Smooth muscle cell of bladder (primary cell): ENCODE data around the gene TMEM151A. TPM values are rescaled to one million over a fixed set of nuclear protein-coding genes. Genes with fewer than 3 reads are reported as not detected.

Source experiments
- total RNA-seq: library from RNA; depleted of rRNA; stranded (reverse); fragments of >200 nt; gene quantifications from 2 replicates; pipeline ENCODE4 v1.2.3, GENCODE V29; 2014

TMEM151A gene
- total RNA-seq = under 0.01 and 0.18 TPM in 2 replicates

GRCh38 chr11:66291706-66292542, at the start of gene TMEM151A:
TMEM151A (plus strand) TSS chr11:66291894; CDS start chr11:66292014, 120 bp downstream.

GRCh38 chr11:66268244-66268951, 23.3 kb upstream of the TMEM151A start, which contains the start of gene RAB1B:
RAB1B (plus strand) TSS chr11:66268639; CDS start chr11:66268680, 41 bp downstream.

GRCh38 chr11:66277471-66278362, 14.0 kb upstream of the TMEM151A start, which contains the start of gene CNIH2:
CNIH2 (plus strand) TSS chr11:66278175; CDS start chr11:66278457, 282 bp downstream.

GRCh38 chr11:66288671-66289547, 2.8 kb upstream of the TMEM151A start, which contains the start of gene YIF1A:
YIF1A (minus strand) TSS chr11:66289143; CDS start chr11:66288985, 158 bp downstream.

GRCh38 chr11:66316849-66317251, 25.2 kb downstream of the TMEM151A start, which contains the start of gene CD248:
CD248 (minus strand) TSS chr11:66317044; CDS start chr11:66317027, 17 bp downstream.

GRCh38 chr11:66336234-66337102, 44.8 kb downstream of the TMEM151A start, which contains the start of gene RIN1:
RIN1 (minus strand) TSS chr11:66336434; CDS start chr11:66336402, 32 bp downstream.

GRCh38 chr11:66344550-66345315, 53.0 kb downstream of the TMEM151A start, which contains the start of gene BRMS1:
BRMS1 (minus strand) TSS chr11:66345104; CDS start chr11:66342234, 2,870 bp downstream.

Other genes with a start within 250 kb of the TMEM151A start
- under 0.01 and 0.14 TPM in 2 replicates for gene GAL3ST3, start 242.7 kb upstream of the TMEM151A start, total RNA-seq
- gene SF3B2, start 239.5 kb upstream of the TMEM151A start, total RNA-seq = 81.8 and 115 TPM in 2 replicates
- gene PACS1, start 221.6 kb upstream of the TMEM151A start, total RNA-seq = 17.9 and 28.0 TPM in 2 replicates
- gene KLC2, start 34.2 kb upstream of the TMEM151A start, total RNA-seq = 12.7 and 18.8 TPM in 2 replicates
- gene RAB1B, start 23.3 kb upstream of the TMEM151A start, total RNA-seq = 47.9 and 58.0 TPM in 2 replicates
- gene CNIH2, start 13.7 kb upstream of the TMEM151A start, total RNA-seq = 0.28 TPM in 1 of 2 replicates, not detected in the other
- gene YIF1A, start 2.8 kb upstream of the TMEM151A start, total RNA-seq = 237 and 239 TPM in 2 replicates
- 60.8 and 63.9 TPM in 2 replicates for gene CD248, start 25.1 kb downstream of the TMEM151A start, total RNA-seq
- gene RIN1, start 44.5 kb downstream of the TMEM151A start, total RNA-seq = 9.7 and 16.2 TPM in 2 replicates
- gene BRMS1, start 53.2 kb downstream of the TMEM151A start, total RNA-seq = 49.1 and 54.2 TPM in 2 replicates
- gene B4GAT1, start 55.7 kb downstream of the TMEM151A start, total RNA-seq = 28.2 and 43.2 TPM in 2 replicates
- gene SLC29A2, start 79.9 kb downstream of the TMEM151A start, total RNA-seq = 0.09 and 0.14 TPM in 2 replicates
- gene NPAS4, start 129.1 kb downstream of the TMEM151A start, total RNA-seq = not detected in 2 replicates
- 40.4 and 41.0 TPM in 2 replicates for gene MRPL11, start 147.0 kb downstream of the TMEM151A start, total RNA-seq
- gene PELI3, start 175.0 kb downstream of the TMEM151A start, total RNA-seq = 16.1 and 22.7 TPM in 2 replicates
- gene DPP3, start 188.5 kb downstream of the TMEM151A start, total RNA-seq = 37.3 and 48.8 TPM in 2 replicates
- 19.1 and 27.7 TPM in 2 replicates for gene BBS1, start 218.7 kb downstream of the TMEM151A start, total RNA-seq